ENCODE results near the gene PPWD1. TPM values are rescaled to one million over a fixed set of nuclear protein-coding genes. Genes with fewer than 3 reads are reported as not detected.

Gene PPWD1
- total RNA-seq, 1 donor from 2014 or later, result 53.3 TPM

- Mint-ChIP-seq H3K27ac (no peak overlapping the region), H3K4me3 (no peak overlapping the region), H3K27me3 (ENCODE audit: low read depth) (no peaks in the 10 kb centered on the region), H3K36me3 (no peaks in the 10 kb centered on the region), H3K9me3 (no peaks in the 10 kb centered on the region), H3K4me1 (no peaks in the 10 kb centered on the region)
- no peak for DNase-seq (ENCODE audit: low spot score in 2 of 2, unreplicated experiment in 2 of 2)
- TF ChIP-seq CTCF (IDR thresholded peaks at IDR 0.05; ENCODE audit: unreplicated experiment), result no peak
These were observed 6.9 kb upstream of the PPWD1 start for GRCh38 chr5:65556181-65556580.

- no peaks in the 10 kb centered on the region for H3K9me3 Mint-ChIP-seq
- H3K4me1 Mint-ChIP-seq, result peaks cover 4% of the 10 kb centered on the region
These were observed 6.4 kb upstream of the PPWD1 start for GRCh38 chr5:65556718-65557117.

GRCh38 chr5:65563777-65564176 is 681 bp downstream of the PPWD1 start:
- no peak for DNase-seq (ENCODE audit: low spot score in 2 of 2, unreplicated experiment in 2 of 2)
- no peak for TF ChIP-seq CTCF (IDR thresholded peaks at IDR 0.05; ENCODE audit: unreplicated experiment)
- Mint-ChIP-seq H3K9me3 (no peaks in the 10 kb centered on the region), H3K36me3 (no peaks in the 10 kb centered on the region), H3K4me3 (peak overlapping the region; percentile 94), H3K4me1 (peaks cover 34% of the 10 kb centered on the region), H3K27ac (peak overlapping the region; percentile 99), H3K27me3 (ENCODE audit: low read depth) (no peaks in the 10 kb centered on the region)

More at GRCh38 chr5:65556718-65557117, 6.4 kb upstream of the PPWD1 start:
- no peak for TF ChIP-seq CTCF (IDR thresholded peaks at IDR 0.05; ENCODE audit: unreplicated experiment)
- DNase-seq (ENCODE audit: low spot score in 2 of 2, unreplicated experiment in 2 of 2), result no peak
- Mint-ChIP-seq H3K27me3 (ENCODE audit: low read depth) (no peaks in the 10 kb centered on the region), H3K27ac (no peak overlapping the region), H3K4me3 (no peak overlapping the region), H3K36me3 (no peaks in the 10 kb centered on the region)

GRCh38 chr5:65566505-65566904 is 3.4 kb downstream of the PPWD1 start:
- Mint-ChIP-seq H3K27me3 (ENCODE audit: low read depth) (no peaks in the 10 kb centered on the region), H3K4me3 (no peak overlapping the region), H3K27ac (no peak overlapping the region), H3K9me3 (no peaks in the 10 kb centered on the region), H3K36me3 (no peaks in the 10 kb centered on the region), H3K4me1 (peaks cover 31% of the 10 kb centered on the region)
- TF ChIP-seq CTCF (IDR thresholded peaks at IDR 0.05; ENCODE audit: unreplicated experiment), result no peak
- DNase-seq (ENCODE audit: low spot score in 2 of 2, unreplicated experiment in 2 of 2), result no peak

GRCh38 chr5:65570598-65571226 is 7.6 kb downstream of the PPWD1 start:
- peaks cover 10% of the 10 kb centered on the region for H3K36me3 Mint-ChIP-seq
- H3K9me3 Mint-ChIP-seq, result no peaks in the 10 kb centered on the region
- H3K4me1 Mint-ChIP-seq, result peaks cover 2% of the 10 kb centered on the region
- TF ChIP-seq CTCF (IDR thresholded peaks at IDR 0.05; ENCODE audit: unreplicated experiment), result no peak
- no peak overlapping the region for H3K27ac Mint-ChIP-seq
- H3K4me3 Mint-ChIP-seq, result no peak overlapping the region
- H3K27me3 Mint-ChIP-seq (ENCODE audit: low read depth), result no peaks in the 10 kb centered on the region
- no peak for DNase-seq (ENCODE audit: low spot score in 2 of 2, unreplicated experiment in 2 of 2)

- Mint-ChIP-seq H3K4me3 (no peak overlapping the region), H3K27ac (no peak overlapping the region), H3K27me3 (ENCODE audit: low read depth) (no peaks in the 10 kb centered on the region), H3K4me1 (no peaks in the 10 kb centered on the region), H3K9me3 (no peaks in the 10 kb centered on the region), H3K36me3 (peaks cover 32% of the 10 kb centered on the region)
- no peak for DNase-seq (ENCODE audit: low spot score in 2 of 2, unreplicated experiment in 2 of 2)
- TF ChIP-seq CTCF (IDR thresholded peaks at IDR 0.05; ENCODE audit: unreplicated experiment), result no peak
These were observed 14.0 kb downstream of the PPWD1 start for GRCh38 chr5:65577141-65577540.
